ENCODE results near the gene AKR7A3. TPM values are rescaled to one million over a fixed set of nuclear protein-coding genes. Genes with fewer than 3 reads are reported as not detected.

The AKR7A3 gene
- total and polyA plus RNA-seq, 2 of the 4 experiments (the other 2 are of a cell fraction) = 0.18 to 0.62 TPM

GRCh38 chr1:19337289-19337688 lies 48.7 kb upstream of the AKR7A3 start:
- Histone ChIP-seq H3K27ac (ENCODE audit: insufficient read depth, low read length) (no peak overlapping the region), H3K23ac (ENCODE audit: low read depth, low read length) (no peak overlapping the region), H4K5ac (ENCODE audit: low read depth, low read length) (no peak overlapping the region), H3K36me3 (ENCODE audit: control insufficient read depth, insufficient read depth, low read length) (peaks cover 37% of the 10 kb centered on the region), H3K9me3 (ENCODE audit: control insufficient read depth, insufficient read depth, low read length) (no peaks in the 10 kb centered on the region), H3K27me3 (ENCODE audit: control insufficient read depth, insufficient read depth, low read length) (no peaks in the 10 kb centered on the region), H3K56ac (ENCODE audit: extremely low read depth, insufficient read depth, low read length) (no peak overlapping the region), H2AK9ac (replicated peaks; ENCODE audit: low read depth, low read length, poor library complexity) (no peak overlapping the region), H3K4me1 (ENCODE audit: control insufficient read depth, insufficient read depth, low read length) (no peaks in the 10 kb centered on the region), H3K4me2 (ENCODE audit: low read depth, low read length) (no peak overlapping the region), H2BK5ac (ENCODE audit: low read depth, low read length, poor library complexity, severe bottlenecking) (no peak overlapping the region), H2AK5ac (ENCODE audit: low read depth, low read length) (no peak overlapping the region), H2AFZ (replicated peaks; ENCODE audit: low read length, poor library complexity) (no peak overlapping the region), H3K79me1 (ENCODE audit: low read depth in 1 of 2, low read length in 2 of 2) (peaks cover 7 to 20% of the 10 kb centered on the region in 2 experiments), H3K9ac (ENCODE audit: low read depth, low read length) (no peak overlapping the region), H4K91ac (ENCODE audit: insufficient read depth, low read depth, low read length) (no peak overlapping the region), H2BK15ac (ENCODE audit: low read depth, low read length) (no peak overlapping the region), H3K18ac (ENCODE audit: low read depth, low read length) (no peak overlapping the region), H3K14ac (replicated peaks; ENCODE audit: low read depth, low read length) (no peak overlapping the region), H2BK20ac (ENCODE audit: low read depth, low read length) (no peak overlapping the region), H4K20me1 (ENCODE audit: insufficient read depth, low read length) (peaks cover 22% of the 10 kb centered on the region), H3K4me3 (ENCODE audit: insufficient read depth, low read depth, low read length) (no peak overlapping the region), H3K4ac (ENCODE audit: low read depth, low read length) (no peak overlapping the region), H3K9me1 (ENCODE audit: insufficient read depth, low read length) (peaks cover 16% of the 10 kb centered on the region), H4K8ac (ENCODE audit: low read depth in 2 of 2, low read length in 2 of 2) (no peak overlapping the region), H2BK120ac (ENCODE audit: low read depth, low read length) (no peak overlapping the region)
- in situ Hi-C loops (cut with MboI; ENCODE audit: low sequenced_read_pairs) (no loop called here), dilution Hi-C loops (cut with HindIII; ENCODE audit: low sequenced_read_pairs, unreplicated experiment) (no loop called here), intact Hi-C loops (cut with micrococcal nuclease) (no loop called here)
- no TSS peak for BruUV-seq (replicated peaks)
- ChIA-PET POLR2A (ENCODE audit: unreplicated experiment) (no interaction called here), CTCF (no interaction called here)
- DNase-seq (peak; percentile 21), ATAC-seq (ENCODE audit: low read depth) (no peak)
- WGBS, 2 experiments (ENCODE audit: extremely low coverage in 2 of 2, insufficient read length in 1 of 2) = 67% methylated on average over 1 of the region's 4 CpGs; no CpG with 5 or more reads in 1 of the 2 experiments
- TF ChIP-seq MAFK (IDR thresholded peaks at IDR 0.05; ENCODE audit: low read depth, low read length) = no peak
- no peak for TF ChIP-seq NFE2L2 (IDR thresholded peaks at IDR 0.05; ENCODE audit: low read depth, low read length)
- TF ChIP-seq RAD21 (IDR thresholded peaks at IDR 0.05; ENCODE audit: low read length) = no peak
- TF ChIP-seq ELK1 (IDR thresholded peaks at IDR 0.05; ENCODE audit: borderline replicate concordance, low read depth, low read length) = no peak
- TF ChIP-seq, protein P1, sequence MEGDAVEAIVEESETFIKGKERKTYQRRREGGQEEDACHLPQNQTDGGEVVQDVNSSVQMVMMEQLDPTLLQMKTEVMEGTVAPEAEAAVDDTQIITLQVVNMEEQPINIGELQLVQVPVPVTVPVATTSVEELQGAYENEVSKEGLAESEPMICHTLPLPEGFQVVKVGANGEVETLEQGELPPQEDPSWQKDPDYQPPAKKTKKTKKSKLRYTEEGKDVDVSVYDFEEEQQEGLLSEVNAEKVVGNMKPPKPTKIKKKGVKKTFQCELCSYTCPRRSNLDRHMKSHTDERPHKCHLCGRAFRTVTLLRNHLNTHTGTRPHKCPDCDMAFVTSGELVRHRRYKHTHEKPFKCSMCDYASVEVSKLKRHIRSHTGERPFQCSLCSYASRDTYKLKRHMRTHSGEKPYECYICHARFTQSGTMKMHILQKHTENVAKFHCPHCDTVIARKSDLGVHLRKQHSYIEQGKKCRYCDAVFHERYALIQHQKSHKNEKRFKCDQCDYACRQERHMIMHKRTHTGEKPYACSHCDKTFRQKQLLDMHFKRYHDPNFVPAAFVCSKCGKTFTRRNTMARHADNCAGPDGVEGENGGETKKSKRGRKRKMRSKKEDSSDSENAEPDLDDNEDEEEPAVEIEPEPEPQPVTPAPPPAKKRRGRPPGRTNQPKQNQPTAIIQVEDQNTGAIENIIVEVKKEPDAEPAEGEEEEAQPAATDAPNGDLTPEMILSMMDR (conservative IDR thresholded peaks at IDR 0.05; ENCODE audit: low read depth, low read length) = no peak
- no peak for TF ChIP-seq MAZ (IDR thresholded peaks at IDR 0.05; ENCODE audit: borderline replicate concordance, low read depth, low read length)
- no peak for TF ChIP-seq POLR2A (IDR thresholded peaks at IDR 0.05; ENCODE audit: low read depth, low read length)
- TF ChIP-seq RCOR1 (IDR thresholded peaks at IDR 0.05; ENCODE audit: insufficient replicate concordance, low read length) = no peak
- TF ChIP-seq MXI1 (IDR thresholded peaks at IDR 0.05; ENCODE audit: borderline replicate concordance, low read depth, low read length) = no peak
- no peak for TF ChIP-seq USF2 (IDR thresholded peaks at IDR 0.05; ENCODE audit: low read depth, low read length)

Measured in IMR-90 (cell line).